ENCODE data around the gene DEFB114.

- no peak for TF ChIP-seq ZNF800 (CRISPR knock-in tag; IDR thresholded peaks at IDR 0.05)
- TF ChIP-seq CTCF (CRISPR knock-in tag; IDR thresholded peaks at IDR 0.05), result no peak
- TF ChIP-seq ZFX (CRISPR knock-in tag; IDR thresholded peaks at IDR 0.05; ENCODE audit: low read depth), result no peak
- no peak for TF ChIP-seq PREB (CRISPR knock-in tag; IDR thresholded peaks at IDR 0.05)
- TF ChIP-seq ZNF652 (CRISPR knock-in tag; IDR thresholded peaks at IDR 0.05; ENCODE audit: borderline replicate concordance, low read depth), result no peak
- no peak for TF ChIP-seq POLR2AphosphoS5 (IDR thresholded peaks at IDR 0.05; ENCODE audit: low read depth, low read length)
- no peak for TF ChIP-seq EZH2 (conservative IDR thresholded peaks at IDR 0.05; ENCODE audit: low read depth, low read length)
Measured at GRCh38 chr6:49966823-49967222, 2.9 kb upstream of the DEFB114 start.
